ENCODE results near the gene NUP210L.
"Not testable (repeated sequence)": the region's sequence is repeated elsewhere in the genome, so short reads cannot be mapped to it uniquely, and the experiment has no call there.

The NUP210L gene

DNA sequence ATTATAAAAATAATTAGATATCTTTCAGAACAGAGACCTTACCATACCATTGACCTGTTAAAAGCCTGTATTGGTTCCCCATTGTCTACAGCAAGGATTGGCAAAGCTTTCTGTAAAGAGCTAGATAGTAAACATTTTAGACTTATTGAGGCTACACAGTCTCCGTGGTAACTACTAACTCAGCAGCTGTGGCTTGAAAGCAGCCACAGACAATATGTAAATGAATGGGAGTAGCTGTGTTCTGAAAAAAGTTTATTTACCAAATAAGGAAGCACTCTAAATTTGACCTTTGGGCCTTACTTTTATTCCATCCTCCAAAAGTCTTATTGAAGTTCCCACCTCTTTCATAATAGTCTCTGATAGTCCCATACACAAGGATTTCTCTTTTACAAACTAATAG, 39.7 kb downstream of the NUP210L start:
- TF ChIP-seq, protein P1, sequence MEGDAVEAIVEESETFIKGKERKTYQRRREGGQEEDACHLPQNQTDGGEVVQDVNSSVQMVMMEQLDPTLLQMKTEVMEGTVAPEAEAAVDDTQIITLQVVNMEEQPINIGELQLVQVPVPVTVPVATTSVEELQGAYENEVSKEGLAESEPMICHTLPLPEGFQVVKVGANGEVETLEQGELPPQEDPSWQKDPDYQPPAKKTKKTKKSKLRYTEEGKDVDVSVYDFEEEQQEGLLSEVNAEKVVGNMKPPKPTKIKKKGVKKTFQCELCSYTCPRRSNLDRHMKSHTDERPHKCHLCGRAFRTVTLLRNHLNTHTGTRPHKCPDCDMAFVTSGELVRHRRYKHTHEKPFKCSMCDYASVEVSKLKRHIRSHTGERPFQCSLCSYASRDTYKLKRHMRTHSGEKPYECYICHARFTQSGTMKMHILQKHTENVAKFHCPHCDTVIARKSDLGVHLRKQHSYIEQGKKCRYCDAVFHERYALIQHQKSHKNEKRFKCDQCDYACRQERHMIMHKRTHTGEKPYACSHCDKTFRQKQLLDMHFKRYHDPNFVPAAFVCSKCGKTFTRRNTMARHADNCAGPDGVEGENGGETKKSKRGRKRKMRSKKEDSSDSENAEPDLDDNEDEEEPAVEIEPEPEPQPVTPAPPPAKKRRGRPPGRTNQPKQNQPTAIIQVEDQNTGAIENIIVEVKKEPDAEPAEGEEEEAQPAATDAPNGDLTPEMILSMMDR (IDR thresholded peaks at IDR 0.05; ENCODE audit: control insufficient read depth, extremely low read depth, insufficient read depth), result no peak
- DNase-seq (ENCODE audit: low read depth), result no peak
- H3K4me3 ChIP-seq (ENCODE audit: low read depth, low read length), result no peak overlapping the region

DNA sequence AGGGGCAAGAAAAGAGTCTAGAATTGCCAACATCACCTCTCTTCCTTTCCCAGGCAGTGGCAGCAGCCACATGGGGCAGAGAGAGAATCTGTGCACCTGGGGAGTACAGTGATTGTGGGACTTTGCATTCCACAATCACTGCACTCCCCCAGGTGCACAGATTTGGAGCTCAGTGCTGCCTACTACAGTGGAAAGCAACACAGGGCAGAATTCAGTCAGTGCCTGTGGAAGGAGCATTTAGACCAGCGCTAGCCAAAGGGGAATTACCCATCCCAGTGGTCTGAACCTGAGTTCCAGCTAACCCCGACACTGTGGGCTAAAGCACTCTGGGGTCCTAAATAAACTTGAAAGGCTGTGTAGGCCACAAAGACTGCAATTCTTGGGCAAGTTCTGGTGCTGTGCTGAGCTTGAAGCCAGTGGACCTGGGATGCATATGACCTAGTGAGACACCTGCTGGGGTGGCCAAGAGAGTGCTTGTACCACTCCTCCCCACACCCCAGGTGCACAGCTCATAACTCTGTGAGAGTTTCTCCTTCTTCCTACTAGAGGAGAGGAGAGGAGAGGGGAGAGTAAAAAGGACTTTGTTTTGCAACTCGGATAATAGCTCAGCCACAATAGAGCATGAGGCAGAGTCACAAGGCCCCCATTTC, 50.3 kb downstream of the NUP210L start:
- TF ChIP-seq, protein P1 (IDR thresholded peaks at IDR 0.05; ENCODE audit: control insufficient read depth, extremely low read depth, insufficient read depth), result no peak
- DNase-seq (ENCODE audit: low read depth), result no peak
- H3K4me3 ChIP-seq (ENCODE audit: low read depth, low read length), result no peak overlapping the region

DNA sequence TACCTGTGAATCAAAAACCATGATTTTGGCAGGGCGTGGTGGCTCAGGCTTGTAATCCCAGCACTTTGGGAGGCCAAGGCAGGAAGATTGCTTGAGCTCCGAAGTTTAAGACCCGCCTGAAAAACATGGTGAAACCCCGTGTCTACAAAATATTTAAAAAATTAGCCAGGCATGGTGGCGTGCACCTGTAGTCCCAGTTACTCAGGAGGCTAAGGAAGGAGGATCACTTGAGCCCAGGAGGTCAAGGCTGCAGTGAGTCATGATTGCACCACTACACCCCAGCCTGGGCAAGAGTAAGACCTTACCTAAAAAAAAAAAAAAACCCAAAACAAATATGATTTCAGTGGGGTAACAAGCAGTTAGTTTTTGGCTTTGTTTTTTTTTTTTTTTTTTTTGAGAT, 54.7 kb downstream of the NUP210L start:
- not testable (repeated sequence) for DNase-seq (ENCODE audit: low read depth); H3K4me3 ChIP-seq (ENCODE audit: low read depth, low read length)

DNA sequence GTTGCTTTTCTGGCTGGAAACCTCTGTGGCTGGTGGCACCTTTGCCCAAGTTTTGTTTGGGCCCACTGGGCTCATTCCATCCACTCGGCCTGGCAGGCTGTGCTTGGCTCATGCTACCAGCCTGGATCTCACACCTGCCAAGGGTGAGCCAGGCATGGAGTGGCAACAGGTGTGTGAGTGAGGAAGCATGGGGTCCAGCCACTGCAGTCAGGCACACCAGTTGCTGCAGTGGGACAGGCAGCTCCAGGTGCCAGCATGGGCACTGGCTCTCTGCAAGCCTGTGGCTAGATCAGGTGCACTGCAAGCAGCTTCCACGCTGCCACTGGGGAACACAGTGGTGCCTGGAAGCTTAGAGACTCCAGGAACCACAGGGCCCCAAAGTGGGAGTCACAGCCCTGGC, 57.0 kb downstream of the NUP210L start:
- H3K4me3 ChIP-seq (ENCODE audit: low read depth, low read length), result no peak overlapping the region
- no peak for DNase-seq (ENCODE audit: low read depth)
- TF ChIP-seq, protein P1 (IDR thresholded peaks at IDR 0.05; ENCODE audit: control insufficient read depth, extremely low read depth, insufficient read depth), result no peak

DNA sequence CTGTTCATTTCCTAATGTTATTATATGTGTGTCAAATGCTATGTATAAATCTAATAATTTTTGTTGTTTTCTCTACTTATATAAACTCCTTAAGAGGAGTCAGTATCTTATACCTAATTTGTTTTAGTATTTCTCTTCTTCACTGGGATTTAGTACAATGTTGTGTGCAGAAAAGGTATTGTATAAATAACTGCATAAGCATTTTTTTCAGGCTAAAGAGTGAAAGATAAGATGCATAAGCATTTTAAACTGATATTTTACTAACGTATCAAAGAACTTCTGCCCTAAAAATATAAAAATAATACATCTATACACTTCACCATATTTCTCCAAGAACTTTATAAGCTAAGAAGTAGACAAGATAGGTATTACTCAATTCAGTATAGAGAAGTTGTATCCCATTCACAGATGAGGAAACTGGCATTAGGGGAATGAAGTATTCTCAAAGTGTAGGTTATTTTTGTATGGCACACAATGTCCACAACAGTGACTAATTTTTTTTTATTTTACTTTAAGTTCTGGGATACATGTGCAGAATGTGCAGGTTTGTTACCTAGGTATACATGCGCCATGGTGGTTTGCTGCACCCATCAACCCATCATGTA, 59.3 kb downstream of the NUP210L start:
- DNase-seq (ENCODE audit: low read depth), result no peak
- no peak overlapping the region for H3K4me3 ChIP-seq (ENCODE audit: low read depth, low read length)
- TF ChIP-seq, protein P1 (IDR thresholded peaks at IDR 0.05; ENCODE audit: control insufficient read depth, extremely low read depth, insufficient read depth), result no peak

DNA sequence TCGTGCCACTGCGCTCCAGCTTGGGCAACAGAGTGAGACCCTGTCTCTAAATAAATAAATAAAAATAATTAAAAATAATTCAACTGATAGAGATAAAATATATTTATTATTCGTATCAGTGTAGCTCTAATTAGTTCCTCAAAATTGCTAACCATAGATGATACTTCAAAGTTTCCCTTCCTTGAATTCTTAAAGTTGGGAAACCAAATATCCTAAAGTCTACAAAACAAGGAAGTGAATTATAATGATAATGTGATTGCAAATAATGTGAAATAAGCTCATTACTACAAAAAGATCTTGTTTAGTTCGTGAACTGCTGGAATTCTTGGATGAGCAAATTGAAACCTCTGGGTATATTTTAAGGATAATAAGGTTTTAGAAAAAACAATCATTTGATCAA, 60.5 kb downstream of the NUP210L start:
- no peak overlapping the region for H3K4me3 ChIP-seq (ENCODE audit: low read depth, low read length)

DNA sequence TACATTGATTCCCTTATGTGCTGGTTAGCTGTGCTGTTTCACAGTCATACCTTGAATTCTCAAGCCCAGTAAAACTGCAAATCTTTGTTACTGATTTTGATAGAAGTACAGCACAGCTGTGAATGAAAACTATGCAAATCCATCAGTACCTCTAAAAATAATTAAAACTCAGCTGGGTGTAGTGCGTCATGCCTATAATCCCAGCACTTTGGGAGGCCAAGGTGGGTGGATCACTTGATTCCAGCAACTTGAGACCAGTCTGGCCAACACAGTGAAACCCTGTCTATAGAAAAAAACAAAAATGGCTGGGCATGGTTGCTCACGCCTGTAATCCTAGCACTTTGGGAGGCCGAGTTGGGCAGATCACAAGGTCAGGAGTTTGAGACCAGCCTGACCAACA, 61.2 kb downstream of the NUP210L start:
- DNase-seq (ENCODE audit: low read depth), result no peak
- TF ChIP-seq, protein P1 (IDR thresholded peaks at IDR 0.05; ENCODE audit: control insufficient read depth, extremely low read depth, insufficient read depth), result no peak
- no peak overlapping the region for H3K4me3 ChIP-seq (ENCODE audit: low read depth, low read length)

More for the DNA sequence above, 60.5 kb downstream of the NUP210L start:
- no peak for DNase-seq (ENCODE audit: low read depth)
- TF ChIP-seq, protein P1 (IDR thresholded peaks at IDR 0.05; ENCODE audit: control insufficient read depth, extremely low read depth, insufficient read depth), result no peak

All from LNCaP clone FGC (cell line).